Activated gamma-delta T cell treated with Interleukin-2 at 50 U/mL for 16 hours (primary cell): ENCODE measurements around the gene C1QL4.
"Not testable (repeated sequence)": the region's sequence is repeated elsewhere in the genome, so short reads cannot be mapped to it uniquely, and the experiment has no call there.

Source experiments
- DNase-seq: peaks from one replicate; pipeline ENCODE4 v3.0.0-alpha.2; 2020

C1QL4 gene

DNA sequence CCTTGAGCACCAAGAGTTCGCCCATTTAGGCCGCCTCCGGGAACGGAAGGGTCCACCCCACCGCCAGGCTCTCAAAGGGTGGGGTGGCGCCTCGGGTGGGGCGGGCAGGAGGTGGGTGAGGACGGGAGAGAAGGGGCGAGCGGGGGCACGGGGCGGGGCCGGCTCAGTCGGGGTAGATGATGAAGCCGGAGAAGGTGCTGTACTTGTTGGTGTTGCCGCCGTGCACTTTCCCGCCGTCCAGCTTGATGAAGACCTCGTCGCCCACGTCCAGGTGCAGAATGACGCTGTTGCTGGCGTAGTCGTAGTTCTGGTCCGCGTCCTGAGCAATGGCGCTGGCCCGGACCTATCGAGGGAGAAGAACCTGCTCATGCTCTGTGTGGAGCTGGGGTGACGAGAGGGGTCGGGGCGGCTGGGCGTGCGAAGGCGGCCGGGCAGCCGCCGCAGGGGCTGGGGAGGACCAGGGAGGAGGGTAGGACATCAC lies 4.1 kb downstream of the C1QL4 start:
- no peak for DNase-seq

DNA sequence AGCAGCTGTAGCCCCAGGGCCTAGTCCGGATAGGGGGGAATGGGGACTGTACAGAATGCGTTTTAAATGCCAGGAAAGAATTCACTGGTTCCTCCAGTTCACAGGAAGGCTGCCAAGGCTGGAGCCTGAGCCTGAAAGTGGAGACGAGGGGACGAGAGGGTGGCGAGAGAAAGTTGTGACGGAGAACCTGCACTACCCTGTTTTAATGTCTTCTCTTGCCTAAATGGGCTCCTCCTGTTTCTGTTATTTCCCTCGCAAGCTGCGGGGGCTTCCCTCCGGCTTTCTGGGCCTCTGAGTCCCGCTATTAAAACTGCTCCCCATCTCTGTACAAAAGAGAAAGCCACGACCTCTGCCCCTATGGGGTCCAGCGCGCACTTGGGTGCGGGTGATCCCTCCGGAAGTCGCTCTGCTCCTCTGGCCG lies 4.5 kb downstream of the C1QL4 start:
- DNase-seq = no peak

- no peak for DNase-seq
Observed at GRCh38 chr12:49331380-49332222, 5.4 kb downstream of the C1QL4 start.

DNA sequence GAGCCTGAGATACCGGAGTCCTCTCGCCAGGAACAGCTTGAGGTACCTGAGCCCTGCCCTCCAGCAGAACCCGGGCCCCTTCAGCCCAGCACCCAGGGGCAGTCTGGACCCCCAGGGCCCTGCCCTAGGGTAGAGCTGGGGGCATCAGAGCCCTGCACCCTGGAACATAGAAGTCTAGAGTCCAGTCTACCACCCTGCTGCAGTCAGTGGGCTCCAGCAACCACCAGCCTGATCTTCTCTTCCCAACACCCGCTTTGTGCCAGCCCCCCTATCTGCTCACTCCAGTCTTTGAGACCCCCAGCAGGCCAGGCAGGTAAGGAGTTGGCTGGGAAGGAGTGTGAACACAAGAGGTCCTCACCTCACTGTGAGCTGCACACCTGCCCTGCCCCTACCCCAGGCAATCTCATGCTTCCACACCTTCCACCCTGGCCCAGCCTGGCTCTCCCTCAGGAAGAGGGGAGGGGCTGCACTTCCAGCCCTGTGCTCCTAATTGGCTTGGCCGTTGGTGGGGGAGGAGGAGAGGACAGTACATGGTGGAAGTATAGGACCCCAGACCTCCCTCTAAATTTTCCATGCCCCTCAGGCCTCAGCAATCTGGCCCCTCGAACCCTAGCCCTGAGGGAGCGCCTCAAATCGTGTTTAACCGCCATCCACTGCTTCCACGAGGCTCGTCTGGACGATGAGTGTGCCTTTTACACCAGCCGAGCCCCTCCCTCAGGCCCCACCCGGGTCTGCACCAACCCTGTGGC lies 6.2 kb downstream of the C1QL4 start:
- DNase-seq = no peak

- DNase-seq = no peak
Observed at GRCh38 chr12:49330032-49330619, 6.9 kb downstream of the C1QL4 start.

- no peak for DNase-seq
Observed at GRCh38 chr12:49328816-49329215, 8.2 kb downstream of the C1QL4 start.

- DNase-seq = no peak
Observed at GRCh38 chr12:49327887-49328286, 9.1 kb downstream of the C1QL4 start.

DNA sequence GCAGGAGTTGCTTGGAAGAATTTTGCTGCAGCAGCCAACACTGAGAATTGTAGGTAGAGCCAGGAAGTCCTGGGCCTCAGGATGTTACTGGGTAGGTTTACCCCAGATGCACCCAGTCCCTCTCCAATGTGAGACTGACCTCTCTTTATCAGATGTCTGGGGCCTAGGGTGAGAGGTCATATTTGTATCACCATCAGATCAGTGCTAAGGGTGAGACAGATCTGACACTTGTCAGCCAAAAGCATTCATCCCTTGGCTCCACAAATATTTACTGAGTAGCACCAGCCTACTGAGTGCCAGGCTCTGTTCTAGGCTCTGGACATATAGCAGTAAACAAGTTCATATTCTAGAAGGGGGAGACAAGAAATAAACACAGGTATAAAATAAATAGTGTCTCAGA lies 9.6 kb downstream of the C1QL4 start:
- no peak for DNase-seq

- no peak for DNase-seq
Observed at GRCh38 chr12:49325606-49326005, 11.4 kb downstream of the C1QL4 start.

DNA sequence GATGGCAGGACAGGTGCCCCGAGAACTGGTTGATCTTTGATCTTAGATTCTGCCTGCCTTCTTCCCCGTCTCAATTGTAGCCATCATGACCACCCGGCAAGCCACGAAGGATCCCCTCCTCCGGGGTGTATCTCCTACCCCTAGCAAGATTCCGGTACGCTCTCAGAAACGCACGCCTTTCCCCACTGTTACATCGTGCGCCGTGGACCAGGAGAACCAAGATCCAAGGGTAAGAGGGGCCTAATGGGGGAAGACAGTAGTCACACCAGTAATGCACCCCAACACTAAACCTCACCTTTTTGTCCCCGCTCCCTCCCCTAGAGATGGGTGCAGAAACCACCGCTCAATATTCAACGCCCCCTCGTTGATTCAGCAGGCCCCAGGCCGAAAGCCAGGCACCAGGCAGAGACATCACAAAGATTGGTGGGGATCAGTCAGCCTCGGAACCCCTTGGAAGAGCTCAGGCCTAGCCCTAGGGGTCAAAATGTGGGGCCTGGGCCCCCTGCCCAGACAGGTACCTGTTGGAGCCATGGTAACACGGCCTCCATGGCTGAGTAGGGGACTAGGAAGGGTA lies 13.4 kb downstream of the C1QL4 start:
- DNase-seq = no peak

DNA sequence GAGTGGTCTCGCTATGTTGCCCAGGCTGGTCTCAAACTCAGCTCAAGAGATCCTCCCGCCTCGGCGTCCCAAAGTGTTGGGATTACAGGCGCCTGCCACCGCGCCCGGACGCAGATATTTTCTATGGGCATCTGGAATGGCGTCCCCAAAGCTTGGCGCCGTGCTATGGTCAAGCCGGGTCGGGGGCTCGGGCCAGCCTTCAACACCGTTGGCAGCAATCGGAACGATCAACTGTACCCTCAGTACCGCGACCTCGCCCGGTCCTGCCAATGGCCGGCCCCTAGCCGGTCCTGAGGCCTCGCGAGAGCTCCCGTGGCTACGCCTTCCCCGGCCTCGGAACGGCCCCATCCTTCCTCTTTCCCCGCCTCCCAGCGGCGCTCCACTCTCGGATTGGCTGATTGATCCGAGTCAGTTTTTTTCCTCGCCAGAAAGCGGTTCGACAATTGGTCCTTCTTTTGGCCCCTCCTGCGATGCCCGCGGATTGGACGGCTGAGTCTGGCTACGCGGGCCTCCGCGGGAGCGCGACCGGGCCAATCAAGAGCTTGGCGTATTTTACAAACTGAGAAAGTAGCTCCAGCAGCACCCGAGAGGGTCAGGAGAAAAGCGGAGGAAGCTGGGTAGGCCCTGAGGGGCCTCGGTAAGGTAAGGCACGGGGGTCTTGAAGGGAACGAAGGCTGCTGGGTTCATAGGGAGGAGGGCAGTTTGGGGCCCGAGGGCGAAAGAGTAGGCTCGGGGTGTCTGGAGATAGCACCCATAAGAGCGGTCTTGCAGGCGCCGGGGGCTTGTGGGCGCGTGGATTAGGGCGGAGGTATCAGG lies 14.1 kb downstream of the C1QL4 start, which contains the start of gene TROAP:
TSS of gene TROAP (plus strand) at position 548 of the 816 bp plus-strand sequence. CDS start 354 bp downstream, outside the sequence.
- peak; percentile 96 for DNase-seq

DNA sequence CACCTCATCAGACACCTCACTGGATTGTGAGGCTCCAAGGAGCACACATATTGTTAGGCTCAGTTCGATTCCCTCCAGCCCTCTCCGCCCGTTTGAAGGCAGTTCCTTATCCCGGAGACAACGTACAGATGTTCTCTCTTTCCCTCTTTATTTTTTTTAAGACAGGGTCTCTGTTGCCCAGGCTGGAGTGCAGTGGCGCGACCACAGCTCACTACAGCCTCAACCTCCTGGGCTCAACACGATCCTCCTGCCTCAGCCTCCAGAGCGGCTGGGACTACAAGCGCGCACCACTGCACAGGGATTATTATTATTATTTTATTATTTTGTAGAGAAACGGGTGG lies 14.7 kb downstream of the C1QL4 start:
- no peak for DNase-seq

DNA sequence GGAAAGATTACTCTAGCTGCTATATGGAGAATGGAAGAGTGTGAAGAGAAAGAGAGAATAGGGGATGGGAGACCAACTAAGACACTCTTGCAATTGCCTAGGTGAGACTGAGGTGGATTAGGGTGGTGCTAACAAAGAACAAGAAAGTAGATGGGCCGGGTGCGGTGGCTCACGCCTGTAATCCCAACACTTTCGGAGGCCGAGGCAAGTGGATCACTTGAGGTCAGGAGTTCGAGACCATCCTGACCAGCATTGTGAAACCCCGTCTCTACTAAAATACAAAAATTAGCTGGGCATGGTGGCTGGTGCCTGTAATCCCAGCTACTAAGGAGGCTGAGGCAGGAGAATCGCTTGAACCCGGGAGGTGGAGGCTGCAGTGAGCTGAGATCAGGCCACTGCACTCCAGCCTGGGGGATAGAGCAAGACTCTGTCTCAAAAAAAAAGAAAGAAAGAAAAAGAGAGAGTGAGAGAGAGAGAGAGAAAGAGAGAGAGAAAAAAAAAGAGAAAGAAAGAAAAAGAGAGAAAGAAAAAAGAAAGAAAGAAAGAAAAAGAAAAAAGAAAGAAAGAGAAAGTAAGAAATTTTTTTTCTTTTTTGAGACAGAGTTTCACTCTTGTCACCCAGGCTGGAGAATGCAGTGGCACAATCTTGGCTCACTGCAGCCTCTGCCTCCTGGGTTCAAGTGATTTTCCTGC lies 16.4 kb downstream of the C1QL4 start:
- not testable (repeated sequence) for DNase-seq

- DNase-seq = not testable (repeated sequence)
Observed at GRCh38 chr12:49317118-49317517, 19.9 kb downstream of the C1QL4 start.

DNA sequence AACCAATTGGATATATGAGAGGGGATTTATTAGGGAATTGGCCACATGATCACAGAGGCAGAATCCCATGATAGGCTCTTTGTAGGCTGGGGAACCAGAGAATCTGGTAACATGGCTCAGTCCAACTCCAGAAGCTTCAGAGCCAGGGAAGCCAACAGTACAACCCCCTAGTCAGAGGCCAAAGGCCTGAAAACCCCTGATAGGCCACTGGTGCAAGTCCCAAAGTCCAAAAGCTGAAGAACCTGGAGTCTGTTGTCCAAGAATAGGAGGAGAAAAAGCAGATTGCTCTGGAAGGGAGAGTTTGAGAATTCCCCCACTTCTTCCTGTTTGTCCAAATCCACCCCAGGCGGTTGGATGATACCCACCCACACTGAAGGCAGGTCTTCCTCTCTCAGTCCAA lies 22.2 kb downstream of the C1QL4 start:
- DNase-seq = no peak

GRCh38 chr12:49310451-49311000 lies 26.5 kb downstream of the C1QL4 start:
- not testable (repeated sequence) for DNase-seq

- DNase-seq = no peak
Observed at GRCh38 chr12:49309386-49309785, 27.6 kb downstream of the C1QL4 start.

DNA sequence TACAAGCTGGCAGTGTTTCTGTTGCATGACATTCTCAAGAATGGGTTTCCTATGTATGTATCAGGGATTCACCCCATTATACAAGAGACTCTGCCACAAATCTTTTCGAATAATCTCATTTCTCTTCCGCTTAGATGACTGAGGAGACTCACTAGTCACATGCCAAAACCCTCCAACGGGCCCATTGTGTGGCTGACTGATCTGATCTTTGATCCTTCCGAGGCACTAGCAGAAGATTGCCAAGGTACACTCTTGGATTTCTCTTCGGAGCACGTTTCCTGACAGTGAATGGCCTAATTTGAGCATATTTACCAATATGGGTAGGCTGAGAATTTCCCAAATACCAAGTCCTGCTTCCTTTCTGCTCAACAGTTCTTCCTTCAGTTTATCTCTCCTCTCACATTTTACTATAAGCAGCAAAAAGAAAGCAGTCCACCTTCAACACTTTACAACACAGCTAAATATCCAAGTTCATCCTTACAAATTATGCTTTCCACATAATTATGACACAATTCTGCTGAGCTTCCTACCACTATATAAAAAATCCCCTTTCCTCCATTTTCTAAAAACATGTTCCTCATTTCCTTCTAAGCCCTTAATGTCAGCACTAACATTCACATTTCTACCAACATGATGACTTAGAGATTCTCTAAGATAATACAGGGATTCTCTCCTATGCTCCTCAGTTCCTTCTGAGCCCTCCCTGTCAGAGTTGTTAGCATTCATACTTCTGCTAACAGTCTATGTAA lies 31.1 kb downstream of the C1QL4 start:
- no peak for DNase-seq

GRCh38 chr12:49304161-49304560 lies 32.8 kb downstream of the C1QL4 start:
- no peak for DNase-seq

DNA sequence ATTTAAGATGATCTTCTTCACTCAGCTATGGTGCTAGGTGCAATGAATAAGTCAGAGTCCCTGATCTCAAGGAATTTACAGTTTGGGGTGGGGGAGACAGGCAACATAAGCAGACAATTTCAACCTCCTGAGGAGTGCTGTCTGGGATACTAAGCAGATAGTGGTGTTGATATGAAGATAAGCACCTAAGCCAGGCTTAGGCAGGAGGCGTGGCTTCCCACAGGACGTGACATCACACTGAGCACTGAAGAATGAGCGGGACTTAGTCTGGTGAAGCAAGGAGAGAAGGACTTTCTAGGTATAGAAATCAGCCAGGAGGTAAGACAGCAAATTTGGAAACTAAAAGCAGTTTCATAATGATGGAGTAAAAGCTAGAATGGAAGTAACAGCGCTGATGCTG lies 35.2 kb downstream of the C1QL4 start:
- DNase-seq = no peak

DNA sequence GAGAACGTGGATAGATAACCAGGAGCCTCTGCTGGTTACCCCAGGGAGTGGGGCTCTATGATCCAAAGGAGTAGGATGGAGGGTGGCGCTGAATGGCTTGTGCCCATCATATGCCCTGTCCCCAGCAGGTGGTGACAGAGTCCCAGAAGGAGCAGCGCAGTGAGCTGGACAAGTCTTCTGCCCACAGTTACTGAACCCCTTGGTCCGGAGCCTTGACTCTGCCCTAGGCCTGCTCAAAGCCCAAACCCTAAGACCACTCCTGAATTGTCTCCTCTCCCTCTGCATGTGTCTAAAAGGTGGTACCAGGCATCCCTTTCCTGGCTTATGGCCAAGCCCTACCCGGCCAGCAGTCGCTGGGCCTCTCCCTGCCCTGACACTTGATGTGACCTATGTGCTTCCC lies 38.8 kb downstream of the C1QL4 start:
- DNase-seq = no peak
